H9 (cell line): Measurements from ENCODE around the gene CDKAL1. TPM values are rescaled to one million over a fixed set of nuclear protein-coding genes. Genes with fewer than 3 reads are reported as not detected.

Experiments
- DNase-seq: peaks from one replicate; pipeline ENCODE4 v3.0.0-alpha.2; 2017
- H2AFZ ChIP-seq: one replicate; pipeline ENCODE4 v1.6.1; 2013; ENCODE audit warnings: mild to moderate bottlenecking, low read length, control low read depth, moderate library complexity
- H2AK5ac ChIP-seq: 2 replicates; pipeline ENCODE4 v1.6.1; 2013; ENCODE audit warnings: low read length, control low read depth, mixed read lengths; ENCODE audit not compliant: insufficient read length
- H2BK120ac ChIP-seq: one replicate; pipeline ENCODE4 v1.6.1; 2013; ENCODE audit warnings: low read depth, mild to moderate bottlenecking, low read length, control low read depth, inconsistent platforms; ENCODE audit not compliant: poor library complexity, severe bottlenecking
- H2BK12ac ChIP-seq: 2 replicates; pipeline ENCODE4 v1.6.1; 2013; ENCODE audit warnings: low read length, control low read depth, mixed read lengths, low read depth; ENCODE audit not compliant: insufficient read length
- H2BK15ac ChIP-seq: 2 replicates; pipeline ENCODE4 v1.6.1; 2013; ENCODE audit warnings: low read depth, low read length, control low read depth
- H2BK20ac ChIP-seq: one replicate; pipeline ENCODE4 v1.6.1; 2013; ENCODE audit warnings: low read depth, mild to moderate bottlenecking, low read length, control low read depth, inconsistent platforms; ENCODE audit not compliant: poor library complexity, severe bottlenecking
- H2BK5ac ChIP-seq: 2 replicates; pipeline ENCODE4 v1.6.1; 2013; ENCODE audit warnings: low read length, control low read depth, mixed read lengths; ENCODE audit not compliant: insufficient read length
- H3K14ac ChIP-seq: 2 replicates; pipeline ENCODE4 v1.6.1; 2013; ENCODE audit warnings: low read length, control low read depth; ENCODE audit not compliant: insufficient read depth
- H3K18ac ChIP-seq: 2 replicates; pipeline ENCODE4 v1.6.1; 2013; ENCODE audit warnings: low read depth, mild to moderate bottlenecking, mixed read lengths, low read length, control low read depth; ENCODE audit not compliant: insufficient read length
- H3K23ac ChIP-seq: 2 replicates; pipeline ENCODE4 v1.6.1; 2013; ENCODE audit warnings: low read length, control low read depth, mixed read lengths, low read depth; ENCODE audit not compliant: insufficient read length
- H3K23me2 ChIP-seq: 2 replicates; pipeline ENCODE4 v1.6.1; 2013; ENCODE audit warnings: low read depth, mild to moderate bottlenecking, mixed read lengths, low read length, control low read depth; ENCODE audit not compliant: insufficient read length, poor library complexity, severe bottlenecking
- H3K27ac ChIP-seq: 2 replicates; pipeline ENCODE4 v1.5.1; 2013; ENCODE audit warnings: low read length, control low read depth, mixed read lengths, low read depth; ENCODE audit not compliant: insufficient read length
- H3K27me3 ChIP-seq: 2 replicates; pipeline ENCODE4 v1.6.1; 2013; ENCODE audit warnings: low read length, control low read depth, inconsistent platforms; ENCODE audit not compliant: insufficient read depth
- H3K4ac ChIP-seq: 2 replicates; pipeline ENCODE4 v1.6.1; 2013; ENCODE audit warnings: low read depth, mild to moderate bottlenecking, control low read depth, inconsistent platforms, low read length, moderate library complexity
- H3K4me1 ChIP-seq: 2 replicates; pipeline ENCODE4 v1.6.1; 2013; ENCODE audit warnings: low read length, control low read depth, inconsistent platforms; ENCODE audit not compliant: insufficient read depth
- H3K4me2 ChIP-seq: 2 replicates; pipeline ENCODE4 v1.6.1; 2013; ENCODE audit warnings: low read length, control low read depth, mixed read lengths; ENCODE audit not compliant: insufficient read length, insufficient read depth
- H3K56ac ChIP-seq: 2 replicates; pipeline ENCODE4 v1.6.1; 2013; ENCODE audit warnings: low read depth, mild to moderate bottlenecking, mixed read lengths, low read length, control low read depth; ENCODE audit not compliant: insufficient read length
- H3K79me1 ChIP-seq: 2 replicates; pipeline ENCODE4 v1.6.1; 2013; ENCODE audit warnings: low read depth, mild to moderate bottlenecking, moderate library complexity, low read length, control low read depth, inconsistent platforms; ENCODE audit not compliant: insufficient read depth, poor library complexity, severe bottlenecking
- H3K79me2 ChIP-seq: 2 replicates; pipeline ENCODE4 v1.6.1; 2013; ENCODE audit warnings: low read length, control low read depth, inconsistent platforms; ENCODE audit not compliant: insufficient read depth
- H3K9ac ChIP-seq: 2 replicates; pipeline ENCODE4 v1.6.1; 2013; ENCODE audit warnings: low read length, control low read depth, mixed read lengths; ENCODE audit not compliant: insufficient read length; ENCODE audit errors: extremely low read depth
- H3K9me3 ChIP-seq: one replicate; pipeline ENCODE4 v1.6.1; 2013; ENCODE audit warnings: low read depth, low read length, inconsistent platforms; ENCODE audit not compliant: control insufficient read depth
- H3T11ph ChIP-seq: one replicate; pipeline ENCODE4 v1.6.1; 2013; ENCODE audit warnings: mild to moderate bottlenecking, low read length, control low read depth, inconsistent platforms
- H4K20me1 ChIP-seq: one replicate; pipeline ENCODE4 v1.6.1; 2013; ENCODE audit not compliant: control insufficient read depth, insufficient read length, insufficient read depth
- H4K5ac ChIP-seq: 2 replicates; pipeline ENCODE4 v1.6.1; 2013; ENCODE audit warnings: low read depth, mild to moderate bottlenecking, mixed read lengths, low read length, control low read depth; ENCODE audit not compliant: insufficient read length
- H4K8ac ChIP-seq: replicated peaks from 2 replicates; pipeline ENCODE4 v1.6.1; 2013; ENCODE audit warnings: low read length, control low read depth, mixed read lengths, low read depth; ENCODE audit not compliant: insufficient read length
- H4K91ac ChIP-seq: 2 replicates; pipeline ENCODE4 v1.6.1; 2013; ENCODE audit warnings: low read depth, mild to moderate bottlenecking, moderate library complexity, mixed read lengths, low read length, control low read depth; ENCODE audit not compliant: insufficient read length
- H3K27ac Mint-ChIP-seq, 3 experiments: 2 replicates in 2 of 3; 3 replicates in 1 of 3; pipeline ENCODE4 v1.8.0; 2020 to 2021; ENCODE audit warnings: mixed read lengths in 3 of 3, mild to moderate bottlenecking in 1 of 3, moderate library complexity in 1 of 3
- H3K27me3 Mint-ChIP-seq: 2 replicates; pipeline ENCODE4 v1.8.0; 2021; ENCODE audit warnings: low read depth, mild to moderate bottlenecking, moderate library complexity, mixed read lengths
- H3K36me3 Mint-ChIP-seq, 3 experiments: 2 replicates in 2 of 3; 3 replicates in 1 of 3; pipeline ENCODE4 v1.8.0; 2020 to 2021; ENCODE audit warnings: low read depth in 3 of 3, mixed read lengths in 3 of 3; ENCODE audit not compliant: insufficient read depth in 1 of 3
- H3K4me1 Mint-ChIP-seq, 2 experiments: 2 replicates each; pipeline ENCODE4 v1.8.0; 2020; ENCODE audit warnings: mixed read lengths in 2 of 2
- H3K4me3 Mint-ChIP-seq, 2 experiments: 2 replicates in 1 of 2; 3 replicates in 1 of 2; pipeline ENCODE4 v1.8.0; 2020 to 2021; ENCODE audit warnings: mild to moderate bottlenecking in 2 of 2, mixed read lengths in 2 of 2, moderate library complexity in 1 of 2
- H3K9me3 Mint-ChIP-seq, 2 experiments: 2 replicates in 1 of 2; 3 replicates in 1 of 2; pipeline ENCODE4 v1.8.0; 2020; ENCODE audit warnings: mild to moderate bottlenecking in 2 of 2, mixed read lengths in 2 of 2, moderate library complexity in 1 of 2
- WGBS: extraction: QIAGEN DNeasy Blood & Tissue Kit; methylation state at CpG from one replicate; pipeline ENCODE4 v1.1.7; 2013; ENCODE audit warnings: missing lambda C conversion rate, low lambda C conversion rate, mixed read lengths; ENCODE audit not compliant: insufficient read length; ENCODE audit errors: extremely low coverage; 5-methylcytosine and 5-hydroxymethylcytosine counted together
- total RNA-seq: library from RNA; stranded (reverse); gene quantifications from 2 replicates; pipeline ENCODE4 v1.2.1, GENCODE V29; 2021
- TF ChIP-seq, protein P1 (sequence below): fragments of 200-600 bp; sonication (generic); conservative IDR thresholded peaks from 3 replicates; pipeline ENCODE4 v1.8.0; 2021; ENCODE audit warnings: antibody characterized with exemption, mild to moderate bottlenecking

CDKAL1 gene
- total RNA-seq, 1 experiment from 2014 or later, result 23.0 TPM

DNA sequence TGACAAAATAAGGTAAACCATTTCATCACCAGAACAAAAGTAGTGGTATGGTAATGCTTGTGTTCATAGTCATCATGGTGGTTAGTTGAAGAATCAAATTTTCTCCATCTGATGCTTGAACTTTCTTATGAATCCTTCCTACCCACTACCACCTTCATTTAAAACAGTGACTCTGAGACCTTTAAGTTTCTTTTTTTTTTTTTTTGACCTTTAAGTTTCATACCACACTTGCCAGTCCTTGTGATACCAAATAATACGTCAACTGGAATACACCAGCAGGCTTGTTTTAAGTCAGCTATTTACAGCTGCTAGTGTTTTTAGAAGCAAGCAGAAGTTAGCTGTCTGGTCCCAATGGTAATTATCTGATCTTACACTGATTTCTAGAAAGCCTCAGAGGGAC, 645.9 kb downstream of the CDKAL1 start:
- H2BK5ac ChIP-seq, result no peak overlapping the region
- H2AK5ac ChIP-seq, result no peak overlapping the region
- H3K9ac ChIP-seq, result no peak overlapping the region
- DNase-seq, result no peak
- peaks cover 6% of the 10 kb centered on the region for H3K9me3 ChIP-seq
- TF ChIP-seq, protein P1, sequence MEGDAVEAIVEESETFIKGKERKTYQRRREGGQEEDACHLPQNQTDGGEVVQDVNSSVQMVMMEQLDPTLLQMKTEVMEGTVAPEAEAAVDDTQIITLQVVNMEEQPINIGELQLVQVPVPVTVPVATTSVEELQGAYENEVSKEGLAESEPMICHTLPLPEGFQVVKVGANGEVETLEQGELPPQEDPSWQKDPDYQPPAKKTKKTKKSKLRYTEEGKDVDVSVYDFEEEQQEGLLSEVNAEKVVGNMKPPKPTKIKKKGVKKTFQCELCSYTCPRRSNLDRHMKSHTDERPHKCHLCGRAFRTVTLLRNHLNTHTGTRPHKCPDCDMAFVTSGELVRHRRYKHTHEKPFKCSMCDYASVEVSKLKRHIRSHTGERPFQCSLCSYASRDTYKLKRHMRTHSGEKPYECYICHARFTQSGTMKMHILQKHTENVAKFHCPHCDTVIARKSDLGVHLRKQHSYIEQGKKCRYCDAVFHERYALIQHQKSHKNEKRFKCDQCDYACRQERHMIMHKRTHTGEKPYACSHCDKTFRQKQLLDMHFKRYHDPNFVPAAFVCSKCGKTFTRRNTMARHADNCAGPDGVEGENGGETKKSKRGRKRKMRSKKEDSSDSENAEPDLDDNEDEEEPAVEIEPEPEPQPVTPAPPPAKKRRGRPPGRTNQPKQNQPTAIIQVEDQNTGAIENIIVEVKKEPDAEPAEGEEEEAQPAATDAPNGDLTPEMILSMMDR, result no peak
- no peak overlapping the region for H3K14ac ChIP-seq
- peaks cover 28 to 31% of the 10 kb centered on the region in 2 experiments for H3K4me1 Mint-ChIP-seq
- no peak overlapping the region for H2BK20ac ChIP-seq
- no peaks in the 10 kb centered on the region for H3K79me1 ChIP-seq
- no peaks in the 10 kb centered on the region for H3K27me3 Mint-ChIP-seq
- no peak overlapping the region for H3K23ac ChIP-seq
- no peak overlapping the region for H3K4me2 ChIP-seq
- WGBS, result no CpG with 5 or more reads among the region's 1 CpG
- peaks cover 12 to 15% of the 10 kb centered on the region in 2 experiments for H3K9me3 Mint-ChIP-seq
- no peak overlapping the region for H3T11ph ChIP-seq
- H3K23me2 ChIP-seq, result no peaks in the 10 kb centered on the region
- H2BK120ac ChIP-seq, result no peak overlapping the region
- no peaks in the 10 kb centered on the region; the same call in 1 of the 2 replicates for H3K79me2 ChIP-seq
- no peak overlapping the region for H2AFZ ChIP-seq
- H4K5ac ChIP-seq, result no peak overlapping the region
- H3K27ac ChIP-seq, result no peak overlapping the region
- no peak overlapping the region for H4K91ac ChIP-seq
- H3K27me3 ChIP-seq, result no peaks in the 10 kb centered on the region
- H3K4ac ChIP-seq, result no peak overlapping the region
- no peak overlapping the region for H4K8ac ChIP-seq
- H4K20me1 ChIP-seq, result no peaks in the 10 kb centered on the region
- no peak overlapping the region for H3K4me3 Mint-ChIP-seq
- peaks cover 3% of the 10 kb centered on the region; the same call in 1 of the 2 replicates for H3K4me1 ChIP-seq
- no peak overlapping the region for H3K27ac Mint-ChIP-seq
- H3K18ac ChIP-seq, result no peak overlapping the region
- no peak overlapping the region for H2BK12ac ChIP-seq
- no peak overlapping the region for H2BK15ac ChIP-seq
- peaks cover 12 to 27% (median 17%) of the 10 kb centered on the region in 3 experiments for H3K36me3 Mint-ChIP-seq
- H3K56ac ChIP-seq, result no peak overlapping the region
